MCF 10A (cell line): Measurements from ENCODE around the gene ERGIC1. TPM values are rescaled to one million over a fixed set of nuclear protein-coding genes. Genes with fewer than 3 reads are reported as not detected.
A peak's percentile ranks its signal among the peaks of the same experiment; 100 is the strongest.

Source experiments
- BruUV-seq: library from RNA; stranded (reverse); fragments of 400-500 nt; replicated peaks from 2 replicates; lab custom pipeline; 2021; lab: Mats Ljungman, UMichigan
- CTCF ChIA-PET: fragments of 300-600 bp; sonication (Branson Sonifier 250); formaldehyde crosslinking; extraction: SDS; loops from one replicate; lab custom pipeline; 2021; ENCODE audit warnings: antibody characterized with exemption, inconsistent platforms; lab: Yijun Ruan, JAX
- POLR2A ChIA-PET: fragments of 300-600, 350-650 bp; sonication (Branson Sonifier 250); formaldehyde crosslinking; extraction: SDS; loops from one replicate; lab custom pipeline; 2020; ENCODE audit warnings: antibody characterized with exemption, inconsistent platforms; lab: Yijun Ruan, JAX
- DNase-seq: peaks from one replicate; pipeline ENCODE4 v3.0.0-alpha.2; 2018; ENCODE audit not compliant: unreplicated experiment
- H3K27ac Mint-ChIP-seq: one replicate; pipeline ENCODE4 v1.8.0; 2022; ENCODE audit warnings: mild to moderate bottlenecking, low read depth, mixed read lengths; ENCODE audit not compliant: unreplicated experiment
- H3K27me3 Mint-ChIP-seq: one replicate; pipeline ENCODE4 v1.8.0; 2022; ENCODE audit warnings: mixed read lengths; ENCODE audit not compliant: insufficient read depth, unreplicated experiment
- H3K36me3 Mint-ChIP-seq: one replicate; pipeline ENCODE4 v1.8.0; 2022; ENCODE audit warnings: mild to moderate bottlenecking, moderate library complexity, mixed read lengths; ENCODE audit not compliant: insufficient read depth, unreplicated experiment
- H3K4me1 Mint-ChIP-seq: one replicate; pipeline ENCODE4 v1.8.0; 2022; ENCODE audit warnings: mixed read lengths; ENCODE audit not compliant: insufficient read depth, unreplicated experiment
- H3K4me3 Mint-ChIP-seq: one replicate; pipeline ENCODE4 v1.8.0; 2022; ENCODE audit warnings: mild to moderate bottlenecking, moderate library complexity, mixed read lengths; ENCODE audit not compliant: unreplicated experiment
- H3K9me3 Mint-ChIP-seq: one replicate; pipeline ENCODE4 v1.8.0; 2022; ENCODE audit warnings: mixed read lengths; ENCODE audit not compliant: unreplicated experiment
- intact Hi-C: fragments of 100-400 bp; cut with micrococcal nuclease; formaldehyde crosslinking; loops from 2 replicates; pipeline ENCODE4 v1.14.1; 2022
- total RNA-seq: library from RNA; stranded (reverse); gene quantifications from 2 replicates; pipeline ENCODE4 v1.2.3, GENCODE V29; 2022
- TF ChIP-seq, protein P1 (sequence below): fragments of 200-600 bp; IDR thresholded peaks from one replicate; pipeline ENCODE4 v1.8.0; 2022; ENCODE audit warnings: antibody characterized with exemption, mild to moderate bottlenecking; ENCODE audit not compliant: unreplicated experiment

The ERGIC1 gene
- total RNA-seq, 1 experiment from 2014 or later = 257 TPM

DNA sequence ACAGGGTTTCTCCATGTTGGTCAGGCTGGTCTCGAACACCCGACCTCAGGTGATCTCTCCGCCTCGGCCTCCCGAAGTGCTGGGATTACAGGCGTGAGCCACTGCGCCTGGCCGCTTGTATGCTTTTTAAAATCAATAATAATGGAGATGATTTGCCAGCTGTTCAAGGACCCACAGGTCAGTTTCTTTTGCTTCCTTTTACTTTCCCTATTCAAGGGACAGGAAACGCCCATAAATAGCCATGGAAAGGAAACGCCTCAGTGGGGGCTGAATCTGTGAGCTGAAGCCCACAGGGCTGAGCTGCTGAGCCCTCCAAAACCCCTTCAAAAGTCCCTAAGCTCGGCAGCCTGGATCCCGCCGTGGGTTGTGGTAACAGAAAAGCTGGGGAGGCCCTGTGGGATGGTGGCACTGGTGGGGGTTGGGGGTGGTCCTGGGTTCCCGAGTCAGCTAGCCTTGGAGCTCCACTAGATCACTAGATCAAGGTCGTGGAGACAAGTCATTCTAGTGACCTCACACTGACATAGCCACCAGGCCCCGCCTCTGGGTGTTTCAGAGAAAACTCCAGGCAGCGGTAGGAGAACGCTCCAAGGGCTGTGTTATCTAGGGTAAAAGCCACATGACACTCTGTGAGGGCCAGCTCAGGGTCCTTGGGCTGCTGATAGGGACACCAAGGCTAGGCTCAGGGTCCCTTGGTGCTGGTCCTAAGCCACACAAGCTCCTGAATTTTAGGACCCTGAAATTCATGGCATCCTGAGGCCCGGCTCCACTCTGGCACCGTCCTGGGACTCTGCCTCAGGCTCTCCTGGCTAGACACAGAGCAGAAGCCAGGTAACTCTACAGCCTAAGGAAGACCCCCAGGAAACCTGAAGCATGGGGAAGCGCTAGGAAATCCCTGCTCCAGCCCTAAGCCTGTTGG is 45.0 kb upstream of the ERGIC1 start:
- no peak overlapping the region for H3K27ac Mint-ChIP-seq
- POLR2A ChIA-PET = interaction anchor here (0.6 to 38.7 kb wide), 5 partner anchors 9 to 1656 kb away, joined by 3 to 1263 read pairs (median 5); partner anchors contain the start of gene DUSP1
- no peak for DNase-seq

DNA sequence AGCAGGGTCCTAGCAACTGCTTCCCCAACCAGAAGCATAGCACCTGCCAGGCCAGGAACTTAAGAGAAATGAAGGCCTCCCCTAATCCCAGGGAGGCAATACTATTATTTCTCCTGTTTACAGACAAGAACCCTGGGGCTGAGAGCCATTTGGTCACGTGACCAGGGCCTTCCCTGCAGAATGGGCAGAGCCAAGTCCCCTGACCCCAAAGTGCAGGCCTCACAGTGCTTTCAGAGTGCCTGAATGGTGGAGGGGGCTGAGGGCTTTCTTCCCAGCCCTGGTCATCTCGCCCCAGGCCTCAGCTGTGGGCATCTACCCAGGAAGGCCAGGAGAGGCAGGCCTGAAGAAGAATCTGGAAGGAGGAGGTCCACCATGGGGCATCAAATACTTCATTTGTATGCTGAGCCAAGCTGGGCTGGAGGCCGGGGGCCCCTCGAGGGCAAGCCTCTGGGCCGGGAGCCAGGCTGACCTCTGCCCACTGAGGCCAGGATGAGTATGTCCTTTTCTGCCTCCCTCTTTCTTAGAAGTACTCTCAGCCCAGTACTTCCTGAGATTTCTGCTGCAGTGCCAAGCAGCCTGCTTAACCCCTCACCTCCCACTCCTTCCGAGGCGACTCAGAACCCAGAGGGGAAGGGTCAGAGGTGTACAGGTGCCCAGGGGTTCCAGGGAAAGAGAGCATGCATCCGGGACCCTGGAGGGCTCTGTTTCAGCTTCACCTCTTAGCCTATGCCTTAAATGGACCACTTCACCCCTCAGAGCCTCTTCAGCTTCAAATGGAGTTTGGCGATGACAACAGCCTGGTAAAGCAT is 44.2 kb upstream of the ERGIC1 start:
- Mint-ChIP-seq H3K27ac (no peak overlapping the region), H3K27me3 (no peaks in the 10 kb centered on the region), H3K9me3 (no peaks in the 10 kb centered on the region), H3K4me3 (no peak overlapping the region), H3K36me3 (no peaks in the 10 kb centered on the region), H3K4me1 (peaks cover 11% of the 10 kb centered on the region)
- BruUV-seq = no TSS peak
- intact Hi-C loops = no loop called here
- POLR2A ChIA-PET = interaction anchor here (1.1 to 38.7 kb wide), 3 partner anchors 8 to 15 kb away, joined by 5 to 1263 read pairs (median 10); partner anchors contain the start of gene DUSP1
- DNase-seq = no peak
- TF ChIP-seq, protein P1, sequence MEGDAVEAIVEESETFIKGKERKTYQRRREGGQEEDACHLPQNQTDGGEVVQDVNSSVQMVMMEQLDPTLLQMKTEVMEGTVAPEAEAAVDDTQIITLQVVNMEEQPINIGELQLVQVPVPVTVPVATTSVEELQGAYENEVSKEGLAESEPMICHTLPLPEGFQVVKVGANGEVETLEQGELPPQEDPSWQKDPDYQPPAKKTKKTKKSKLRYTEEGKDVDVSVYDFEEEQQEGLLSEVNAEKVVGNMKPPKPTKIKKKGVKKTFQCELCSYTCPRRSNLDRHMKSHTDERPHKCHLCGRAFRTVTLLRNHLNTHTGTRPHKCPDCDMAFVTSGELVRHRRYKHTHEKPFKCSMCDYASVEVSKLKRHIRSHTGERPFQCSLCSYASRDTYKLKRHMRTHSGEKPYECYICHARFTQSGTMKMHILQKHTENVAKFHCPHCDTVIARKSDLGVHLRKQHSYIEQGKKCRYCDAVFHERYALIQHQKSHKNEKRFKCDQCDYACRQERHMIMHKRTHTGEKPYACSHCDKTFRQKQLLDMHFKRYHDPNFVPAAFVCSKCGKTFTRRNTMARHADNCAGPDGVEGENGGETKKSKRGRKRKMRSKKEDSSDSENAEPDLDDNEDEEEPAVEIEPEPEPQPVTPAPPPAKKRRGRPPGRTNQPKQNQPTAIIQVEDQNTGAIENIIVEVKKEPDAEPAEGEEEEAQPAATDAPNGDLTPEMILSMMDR = no peak
- CTCF ChIA-PET = interaction anchor here (0.8 to 1.2 kb wide), 2 partner anchors 16 to 75 kb away, joined by 3 to 5 read pairs; no protein-coding TSS in a partner anchor

More for the DNA sequence above, 45.0 kb upstream of the ERGIC1 start:
- Mint-ChIP-seq H3K27me3 (no peaks in the 10 kb centered on the region), H3K4me3 (no peak overlapping the region), H3K36me3 (no peaks in the 10 kb centered on the region), H3K9me3 (no peaks in the 10 kb centered on the region), H3K4me1 (peaks cover 2% of the 10 kb centered on the region)
- intact Hi-C loops = no loop called here
- CTCF ChIA-PET = interaction anchor here (0.6 to 0.8 kb wide), 4 partner anchors 8 to 1151 kb away, joined by 3 to 5 read pairs (median 4); no protein-coding TSS in a partner anchor
- no TSS peak for BruUV-seq
- TF ChIP-seq, protein P1 = no peak

DNA sequence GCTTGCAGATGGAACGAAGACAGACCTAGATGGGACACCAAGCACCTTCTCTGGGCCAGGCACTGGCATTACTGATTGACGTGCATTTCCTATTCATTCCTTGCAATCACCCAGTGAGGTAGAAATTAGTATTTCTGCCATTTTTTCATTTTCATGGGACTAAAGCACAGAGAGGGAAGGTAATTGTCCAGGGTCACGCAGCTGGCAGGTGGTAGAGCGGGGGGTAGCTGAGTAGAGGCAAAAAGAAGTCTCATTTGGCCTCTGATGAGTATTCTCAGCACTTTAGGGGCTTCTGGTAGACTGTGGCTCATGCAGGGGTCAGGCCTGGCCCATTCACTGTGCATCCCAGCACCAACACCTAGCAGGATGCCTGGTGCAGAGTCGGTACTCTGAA is 43.6 kb upstream of the ERGIC1 start:
- no peaks in the 10 kb centered on the region for H3K9me3 Mint-ChIP-seq
- ChIA-PET POLR2A (interaction anchor here (0.6 to 38.7 kb wide), 3 partner anchors 10 to 346 kb away, joined by 3 to 1263 read pairs (median 6); partner anchors contain the start of gene DUSP1), CTCF (interaction anchor here (1.2 kb wide), 2 partner anchors 9 to 16 kb away, joined by 4 to 5 read pairs; no protein-coding TSS in a partner anchor)
- TF ChIP-seq, protein P1 = no peak
- peaks cover 17% of the 10 kb centered on the region for H3K4me1 Mint-ChIP-seq
- peak overlapping the region; percentile 13 for H3K27ac Mint-ChIP-seq
- H3K36me3 Mint-ChIP-seq = no peaks in the 10 kb centered on the region
- no peak overlapping the region for H3K4me3 Mint-ChIP-seq
- no TSS peak for BruUV-seq
- intact Hi-C loops = no loop called here
- H3K27me3 Mint-ChIP-seq = no peaks in the 10 kb centered on the region
- DNase-seq = no peak
